Natural killer cell (primary cell): Measurements from ENCODE around the gene KLHL30. TPM values are rescaled to one million over a fixed set of nuclear protein-coding genes. Genes with fewer than 3 reads are reported as not detected.

Source experiments
- ATAC-seq, 3 donors: fragments of 150-1000 bp in 2 of 3; fragments of 200-7000 bp in 1 of 3; cut with Tn5 transposase; 1 replicate in 1 of 3; 2 replicates in 2 of 3; pipeline ENCODE4 v1.10.0; 2021; ENCODE audit warnings: mild to moderate bottlenecking in 2 of 3, moderate library complexity in 2 of 3
- DNase-seq, 2 donors: peaks; one replicate each; pipeline versions ENCODE4 v3.0.0 to v3.0.0-alpha.2; 2013 to 2021; ENCODE audit warnings: mixed read lengths in 1 of 2
- H3K27ac ChIP-seq: one replicate; pipeline ENCODE4 v1.5.1; 2013; ENCODE audit warnings: mild to moderate bottlenecking, low read length
- H3K27me3 ChIP-seq: one replicate; pipeline ENCODE4 v1.6.1; 2013; ENCODE audit warnings: low read length; ENCODE audit not compliant: control insufficient read depth, insufficient read depth
- H3K36me3 ChIP-seq: one replicate; pipeline ENCODE4 v1.6.1; 2013; ENCODE audit warnings: low read length; ENCODE audit not compliant: control insufficient read depth, insufficient read depth
- H3K4me1 ChIP-seq: one replicate; pipeline ENCODE4 v1.6.1; 2013; ENCODE audit warnings: low read length; ENCODE audit not compliant: control insufficient read depth, insufficient read depth
- H3K4me3 ChIP-seq: one replicate; pipeline ENCODE4 v1.5.1; 2013; ENCODE audit warnings: low read length
- H3K9me3 ChIP-seq: one replicate; pipeline ENCODE4 v1.6.1; 2013; ENCODE audit warnings: low read length; ENCODE audit not compliant: control insufficient read depth, insufficient read depth
- H3K27ac Mint-ChIP-seq, 2 donors: one replicate each; pipeline ENCODE4 v1.8.0; 2022; ENCODE audit warnings: mild to moderate bottlenecking in 2 of 2, mixed read lengths in 2 of 2, moderate library complexity in 1 of 2
- H3K27me3 Mint-ChIP-seq, 2 donors: one replicate each; pipeline ENCODE4 v1.8.0; 2022; ENCODE audit warnings: low read depth in 2 of 2, mixed read lengths in 2 of 2
- H3K36me3 Mint-ChIP-seq: one replicate; pipeline ENCODE4 v1.8.0; 2022; ENCODE audit warnings: mixed read lengths
- H3K4me1 Mint-ChIP-seq, 2 donors: one replicate each; pipeline ENCODE4 v1.8.0; 2022; ENCODE audit warnings: mixed read lengths in 2 of 2
- H3K4me3 Mint-ChIP-seq: one replicate; pipeline ENCODE4 v1.8.0; 2022; ENCODE audit warnings: mild to moderate bottlenecking, moderate library complexity, mixed read lengths
- H3K9me3 Mint-ChIP-seq, 2 donors: one replicate each; pipeline ENCODE4 v1.8.0; 2022; ENCODE audit warnings: mixed read lengths in 2 of 2
- CTCF ChIP-seq: fragments of 200-600 bp; IDR thresholded peaks from one replicate; pipeline ENCODE4 v1.8.0; 2022; ENCODE audit warnings: antibody characterized with exemption
- WGBS: methylation state at CpG from one replicate; pipeline ENCODE4 v1.1.7; 2013; ENCODE audit warnings: missing lambda C conversion rate; ENCODE audit not compliant: insufficient coverage; 5-methylcytosine and 5-hydroxymethylcytosine counted together
- intact Hi-C: fragments of 100-400 bp; cut with micrococcal nuclease; formaldehyde crosslinking; loops from one replicate; pipeline ENCODE4 v1.14.2; 2022
- total RNA-seq, 4 donors: library from RNA; stranded (reverse); fragments of 120-200 nt in 1 of 4; gene quantifications; one replicate each; pipeline versions ENCODE4 v1.2.3 to v1.2.4, GENCODE V29; 2013 to 2022

KLHL30 gene
- total RNA-seq, 3 donors from 2014 or later (not counting 1 experiment from before 2014, with no cell fraction given): not detected

- DNase-seq: no peak
These were observed 13.2 kb upstream of the KLHL30 start for GRCh38 chr2:238125127-238125885.

GRCh38 chr2:238126338-238126737 is 12.1 kb upstream of the KLHL30 start:
- H3K36me3 Mint-ChIP-seq: no peaks in the 10 kb centered on the region
- H3K4me3 Mint-ChIP-seq: no peak overlapping the region
- Histone ChIP-seq H3K27ac (no peak overlapping the region), H3K9me3 (no peaks in the 10 kb centered on the region), H3K27me3 (no peaks in the 10 kb centered on the region), H3K36me3 (no peaks in the 10 kb centered on the region), H3K4me1 (peaks cover 5% of the 10 kb centered on the region), H3K4me3 (no peak overlapping the region)
- intact Hi-C loops: no loop called here
- H3K27ac Mint-ChIP-seq: no peak overlapping the region
- ATAC-seq (no peak), DNase-seq (no peak)
- H3K27me3 Mint-ChIP-seq: no peaks in the 10 kb centered on the region
- no peaks in the 10 kb centered on the region for H3K4me1 Mint-ChIP-seq
- 98% methylated on average over 2 of the region's 2 CpGs for WGBS
- TF ChIP-seq CTCF: no peak
- no peaks in the 10 kb centered on the region for H3K9me3 Mint-ChIP-seq

More at GRCh38 chr2:238125127-238125885, 13.2 kb upstream of the KLHL30 start:
- no peak for ATAC-seq
- no peak overlapping the region for H3K27ac ChIP-seq
- no peaks in the 10 kb centered on the region for H3K27me3 ChIP-seq
- TF ChIP-seq CTCF: no peak
- intact Hi-C loops: no loop called here
- no peaks in the 10 kb centered on the region for H3K36me3 Mint-ChIP-seq
- no peak overlapping the region for H3K4me3 ChIP-seq
- no peak overlapping the region for H3K27ac Mint-ChIP-seq
- no peaks in the 10 kb centered on the region for H3K9me3 Mint-ChIP-seq
- peaks cover 5% of the 10 kb centered on the region for H3K4me1 ChIP-seq
- no peak overlapping the region for H3K4me3 Mint-ChIP-seq
- H3K27me3 Mint-ChIP-seq: no peaks in the 10 kb centered on the region
- H3K9me3 ChIP-seq: no peaks in the 10 kb centered on the region
- whole genome bisulfite sequencing: 91% methylated on average over 20 of the region's 20 CpGs
- no peaks in the 10 kb centered on the region for H3K36me3 ChIP-seq
- no peaks in the 10 kb centered on the region for H3K4me1 Mint-ChIP-seq

- Mint-ChIP-seq H3K4me3 (no peak overlapping the region), H3K4me1 (no peaks in the 10 kb centered on the region), H3K36me3 (no peaks in the 10 kb centered on the region), H3K9me3 (no peaks in the 10 kb centered on the region), H3K27me3 (no peaks in the 10 kb centered on the region), H3K27ac (no peak overlapping the region)
- WGBS: 100% methylated on average over 2 of the region's 2 CpGs
- no peaks in the 10 kb centered on the region for H3K36me3 ChIP-seq
- no peak for ATAC-seq
- DNase-seq: no peak
- H3K27me3 ChIP-seq: no peaks in the 10 kb centered on the region
- H3K4me3 ChIP-seq: no peak overlapping the region
- H3K27ac ChIP-seq: no peak overlapping the region
- TF ChIP-seq CTCF: no peak
- H3K9me3 ChIP-seq: no peaks in the 10 kb centered on the region
- peaks cover 5% of the 10 kb centered on the region for H3K4me1 ChIP-seq
- intact Hi-C loops: no loop called here
These were observed 11.7 kb upstream of the KLHL30 start for GRCh38 chr2:238126775-238127164.
